Activated CD4-positive, CD25-positive, alpha-beta regulatory T cell (primary cell): ENCODE results near the gene RNF167.
A peak's percentile ranks its signal among the peaks of the same experiment; 100 is the strongest.

Experiments
- DNase-seq, 4 experiments: peaks; one replicate each; lab custom pipeline; 2025; lab: John Stamatoyannopoulos, UW

RNF167 gene

GRCh38 chr17:4980644-4981216 is 40.7 kb downstream of the RNF167 start:
- DNase-seq, result no peak

GRCh38 chr17:4982305-4982704 is 42.2 kb downstream of the RNF167 start:
- DNase-seq, result no peak

- DNase-seq, result no peak
These were observed 46.3 kb downstream of the RNF167 start for GRCh38 chr17:4986403-4986802.

- peak; percentile 72 to 83 (median 80) for DNase-seq
These were observed 47.1 kb downstream of the RNF167 start, which contains the start of gene CAMTA2 for GRCh38 chr17:4986951-4987766. Gene CAMTA2 (minus strand): TSS chr17:4987675. CDS start chr17:4986222, 1,453 bp downstream.

- DNase-seq, result no peak
These were observed 47.9 kb downstream of the RNF167 start for GRCh38 chr17:4987767-4988567.

- DNase-seq, result no peak
These were observed 54.1 kb downstream of the RNF167 start for GRCh38 chr17:4994081-4994595.
